ENCODE measurements around the gene IGLL5. TPM values are rescaled to one million over a fixed set of nuclear protein-coding genes. Genes with fewer than 3 reads are reported as not detected.
"Not testable (repeated sequence)": the region's sequence is repeated elsewhere in the genome, so short reads cannot be mapped to it uniquely, and the experiment has no call there.

IGLL5 gene
- total and polyA plus RNA-seq, 5 donors from 2014 or later = 0.27 to 1.4 (median 0.39) TPM; not detected in 2

GRCh38 chr22:22920104-22920654, 32.6 kb downstream of the IGLL5 start:
- H3K36me3 ChIP-seq (ENCODE audit: control insufficient read depth, insufficient read depth, low read length) = no peaks in the 10 kb centered on the region
- H3K4me3 Mint-ChIP-seq = no peak overlapping the region
- ATAC-seq (ENCODE audit: low read depth in 2 of 2) (no peak), DNase-seq (no peak)
- no peaks in the 10 kb centered on the region for H3K9me3 Mint-ChIP-seq
- H3K27me3 ChIP-seq (ENCODE audit: control insufficient read depth, insufficient read depth, low read length) = no peaks in the 10 kb centered on the region
- H3K36me3 Mint-ChIP-seq = no peaks in the 10 kb centered on the region
- no peak overlapping the region for H3K27ac Mint-ChIP-seq
- peaks cover 4% of the 10 kb centered on the region for H3K4me1 ChIP-seq (ENCODE audit: control insufficient read depth, insufficient read depth, low read length, poor library complexity, severe bottlenecking)
- peaks cover 0 to 2% (median 0%) of the 10 kb centered on the region in 4 donors for H3K4me1 Mint-ChIP-seq
- peaks cover 4% of the 10 kb centered on the region for H3K27me3 Mint-ChIP-seq
- H3K27ac ChIP-seq (ENCODE audit: insufficient read depth, low read length, poor library complexity, severe bottlenecking) = no peak overlapping the region
- no peak overlapping the region for H3K4me3 ChIP-seq (ENCODE audit: low read depth, low read length)
- no peaks in the 10 kb centered on the region for H3K9me3 ChIP-seq (ENCODE audit: control insufficient read depth in 2 of 2, low read length in 2 of 2)

GRCh38 chr22:22920910-22921550, 33.4 kb downstream of the IGLL5 start:
- Histone ChIP-seq H3K4me1 (ENCODE audit: control insufficient read depth, insufficient read depth, low read length, poor library complexity, severe bottlenecking) (peaks cover 4% of the 10 kb centered on the region), H3K9me3 (ENCODE audit: control insufficient read depth in 2 of 2, low read length in 2 of 2) (no peaks in the 10 kb centered on the region), H3K27me3 (ENCODE audit: control insufficient read depth, insufficient read depth, low read length) (no peaks in the 10 kb centered on the region), H3K4me3 (ENCODE audit: low read depth, low read length) (no peak overlapping the region), H3K36me3 (ENCODE audit: control insufficient read depth, insufficient read depth, low read length) (no peaks in the 10 kb centered on the region), H3K27ac (ENCODE audit: insufficient read depth, low read length, poor library complexity, severe bottlenecking) (no peak overlapping the region)
- ATAC-seq (ENCODE audit: low read depth in 2 of 2) (no peak), DNase-seq (no peak)
- Mint-ChIP-seq H3K27ac (no peak overlapping the region), H3K4me1 (peaks cover 0 to 2% (median 0%) of the 10 kb centered on the region in 4 donors), H3K9me3 (no peaks in the 10 kb centered on the region), H3K36me3 (no peaks in the 10 kb centered on the region), H3K4me3 (no peak overlapping the region), H3K27me3 (peaks cover 4% of the 10 kb centered on the region)

- Mint-ChIP-seq H3K4me1 (peaks cover 0 to 2% (median 0%) of the 10 kb centered on the region in 4 donors), H3K27ac (no peak overlapping the region)
Measured at GRCh38 chr22:22921575-22921974, 34.0 kb downstream of the IGLL5 start.

GRCh38 chr22:22922092-22922953, 34.7 kb downstream of the IGLL5 start:
- not testable (repeated sequence) for H3K27ac Mint-ChIP-seq; H3K9me3 ChIP-seq (ENCODE audit: control insufficient read depth in 2 of 2, low read length in 2 of 2); H3K4me3 ChIP-seq (ENCODE audit: low read depth, low read length); H3K4me1 Mint-ChIP-seq; H3K27me3 ChIP-seq (ENCODE audit: control insufficient read depth, insufficient read depth, low read length); H3K4me3 Mint-ChIP-seq; H3K9me3 Mint-ChIP-seq; DNase-seq; H3K4me1 ChIP-seq (ENCODE audit: control insufficient read depth, insufficient read depth, low read length, poor library complexity, severe bottlenecking); H3K36me3 ChIP-seq (ENCODE audit: control insufficient read depth, insufficient read depth, low read length); H3K27ac ChIP-seq (ENCODE audit: insufficient read depth, low read length, poor library complexity, severe bottlenecking); ATAC-seq (ENCODE audit: low read depth in 2 of 2); H3K27me3 Mint-ChIP-seq; H3K36me3 Mint-ChIP-seq

More at GRCh38 chr22:22921575-22921974, 34.0 kb downstream of the IGLL5 start:
- Histone ChIP-seq H3K36me3 (ENCODE audit: control insufficient read depth, insufficient read depth, low read length) (no peaks in the 10 kb centered on the region), H3K9me3 (ENCODE audit: control insufficient read depth in 2 of 2, low read length in 2 of 2) (no peaks in the 10 kb centered on the region), H3K4me3 (ENCODE audit: low read depth, low read length) (no peak overlapping the region), H3K4me1 (ENCODE audit: control insufficient read depth, insufficient read depth, low read length, poor library complexity, severe bottlenecking) (peaks cover 4% of the 10 kb centered on the region), H3K27me3 (ENCODE audit: control insufficient read depth, insufficient read depth, low read length) (no peaks in the 10 kb centered on the region), H3K27ac (ENCODE audit: insufficient read depth, low read length, poor library complexity, severe bottlenecking) (no peak overlapping the region)
- peaks cover 2% of the 10 kb centered on the region for H3K27me3 Mint-ChIP-seq
- DNase-seq (no peak), ATAC-seq (ENCODE audit: low read depth in 2 of 2) (no peak)
- H3K4me3 Mint-ChIP-seq = no peak overlapping the region
- H3K9me3 Mint-ChIP-seq = no peaks in the 10 kb centered on the region
- H3K36me3 Mint-ChIP-seq = no peaks in the 10 kb centered on the region

GRCh38 chr22:22922954-22923319, 35.3 kb downstream of the IGLL5 start:
- peaks cover 0 to 6% (median under 1%) of the 10 kb centered on the region in 4 donors for H3K4me1 Mint-ChIP-seq
- ATAC-seq (ENCODE audit: low read depth in 2 of 2) = no peak
- H3K27ac Mint-ChIP-seq = no peak overlapping the region
- Histone ChIP-seq H3K9me3 (ENCODE audit: control insufficient read depth in 2 of 2, low read length in 2 of 2) (no peaks in the 10 kb centered on the region), H3K4me3 (ENCODE audit: low read depth, low read length) (no peak overlapping the region), H3K36me3 (ENCODE audit: control insufficient read depth, insufficient read depth, low read length) (no peaks in the 10 kb centered on the region), H3K27ac (ENCODE audit: insufficient read depth, low read length, poor library complexity, severe bottlenecking) (no peak overlapping the region), H3K27me3 (ENCODE audit: control insufficient read depth, insufficient read depth, low read length) (no peaks in the 10 kb centered on the region), H3K4me1 (ENCODE audit: control insufficient read depth, insufficient read depth, low read length, poor library complexity, severe bottlenecking) (peaks cover 4% of the 10 kb centered on the region)
- H3K27me3 Mint-ChIP-seq = no peaks in the 10 kb centered on the region
- H3K36me3 Mint-ChIP-seq = no peaks in the 10 kb centered on the region
- no peak overlapping the region for H3K4me3 Mint-ChIP-seq
- no peaks in the 10 kb centered on the region for H3K9me3 Mint-ChIP-seq
- DNase-seq = no peak

- DNase-seq (no peak), ATAC-seq (ENCODE audit: low read depth in 2 of 2) (no peak)
- Mint-ChIP-seq H3K27ac (no peak overlapping the region), H3K9me3 (no peaks in the 10 kb centered on the region), H3K36me3 (no peaks in the 10 kb centered on the region), H3K4me1 (peaks cover 0 to 9% (median under 1%) of the 10 kb centered on the region in 4 donors), H3K27me3 (no peaks in the 10 kb centered on the region), H3K4me3 (no peak overlapping the region)
- Histone ChIP-seq H3K4me1 (ENCODE audit: control insufficient read depth, insufficient read depth, low read length, poor library complexity, severe bottlenecking) (peaks cover 5% of the 10 kb centered on the region), H3K27me3 (ENCODE audit: control insufficient read depth, insufficient read depth, low read length) (no peaks in the 10 kb centered on the region), H3K36me3 (ENCODE audit: control insufficient read depth, insufficient read depth, low read length) (no peaks in the 10 kb centered on the region), H3K9me3 (ENCODE audit: control insufficient read depth in 2 of 2, low read length in 2 of 2) (no peaks in the 10 kb centered on the region), H3K4me3 (ENCODE audit: low read depth, low read length) (no peak overlapping the region), H3K27ac (ENCODE audit: insufficient read depth, low read length, poor library complexity, severe bottlenecking) (no peak overlapping the region)
Measured at GRCh38 chr22:22923379-22923778, 35.8 kb downstream of the IGLL5 start.

GRCh38 chr22:22923930-22924329, 36.3 kb downstream of the IGLL5 start:
- no peak for DNase-seq
- Mint-ChIP-seq H3K27me3 (no peaks in the 10 kb centered on the region), H3K4me1 (peaks cover 0 to 14% (median under 1%) of the 10 kb centered on the region in 4 donors), H3K4me3 (no peak overlapping the region), H3K27ac (no peak overlapping the region), H3K36me3 (no peaks in the 10 kb centered on the region), H3K9me3 (no peaks in the 10 kb centered on the region)
- Histone ChIP-seq H3K27me3 (ENCODE audit: control insufficient read depth, insufficient read depth, low read length) (no peaks in the 10 kb centered on the region), H3K4me3 (ENCODE audit: low read depth, low read length) (no peak overlapping the region), H3K36me3 (ENCODE audit: control insufficient read depth, insufficient read depth, low read length) (no peaks in the 10 kb centered on the region), H3K27ac (ENCODE audit: insufficient read depth, low read length, poor library complexity, severe bottlenecking) (no peak overlapping the region), H3K4me1 (ENCODE audit: control insufficient read depth, insufficient read depth, low read length, poor library complexity, severe bottlenecking) (peaks cover 11% of the 10 kb centered on the region), H3K9me3 (ENCODE audit: control insufficient read depth in 2 of 2, low read length in 2 of 2) (no peaks in the 10 kb centered on the region)
- ATAC-seq (ENCODE audit: low read depth in 2 of 2) = no peak

All from CD4-positive, CD25-positive, alpha-beta regulatory T cell (primary cell).